BE2C (cell line): ENCODE data around the gene SLC6A13.

Experiments used
- DNase-seq: peaks from one replicate; pipeline ENCODE4 v3.0.0-alpha.2; 2020
- H3K27me3 ChIP-seq: fragments of 250-450 bp; sonication (Bioruptor Pico); 2 replicates; pipeline ENCODE4 v1.5.1; 2020; ENCODE audit warnings: mild to moderate bottlenecking
- H3K36me3 ChIP-seq: fragments of 250-450 bp; sonication (Bioruptor Pico); 2 replicates; pipeline ENCODE4 v1.5.1; 2020; ENCODE audit warnings: mild to moderate bottlenecking
- H3K4me1 ChIP-seq: fragments of 250-450 bp; sonication (Bioruptor Pico); 2 replicates; pipeline ENCODE4 v1.5.1; 2020
- H3K4me3 ChIP-seq: 2 replicates; pipeline ENCODE4 v1.5.1; 2011; ENCODE audit warnings: low read depth, low read length
- H3K9me3 ChIP-seq: fragments of 250-450 bp; sonication (Bioruptor Pico); 2 replicates; pipeline ENCODE4 v1.5.1; 2020
- CTCF ChIP-seq: IDR thresholded peaks from 2 replicates; pipeline ENCODE4 v1.5.1; 2012; ENCODE audit warnings: mild to moderate bottlenecking, low read depth, low read length

The SLC6A13 gene

GRCh38 chr12:203074-203461 lies 59.6 kb downstream of the SLC6A13 start:
- Histone ChIP-seq H3K4me3 (no peak overlapping the region), H3K9me3 (no peaks in the 10 kb centered on the region), H3K36me3 (no peaks in the 10 kb centered on the region), H3K27me3 (no peaks in the 10 kb centered on the region), H3K4me1 (peaks cover 6% of the 10 kb centered on the region; the same call in 1 of the 2 replicates)
- no peak for DNase-seq
- TF ChIP-seq CTCF, result no peak

DNA sequence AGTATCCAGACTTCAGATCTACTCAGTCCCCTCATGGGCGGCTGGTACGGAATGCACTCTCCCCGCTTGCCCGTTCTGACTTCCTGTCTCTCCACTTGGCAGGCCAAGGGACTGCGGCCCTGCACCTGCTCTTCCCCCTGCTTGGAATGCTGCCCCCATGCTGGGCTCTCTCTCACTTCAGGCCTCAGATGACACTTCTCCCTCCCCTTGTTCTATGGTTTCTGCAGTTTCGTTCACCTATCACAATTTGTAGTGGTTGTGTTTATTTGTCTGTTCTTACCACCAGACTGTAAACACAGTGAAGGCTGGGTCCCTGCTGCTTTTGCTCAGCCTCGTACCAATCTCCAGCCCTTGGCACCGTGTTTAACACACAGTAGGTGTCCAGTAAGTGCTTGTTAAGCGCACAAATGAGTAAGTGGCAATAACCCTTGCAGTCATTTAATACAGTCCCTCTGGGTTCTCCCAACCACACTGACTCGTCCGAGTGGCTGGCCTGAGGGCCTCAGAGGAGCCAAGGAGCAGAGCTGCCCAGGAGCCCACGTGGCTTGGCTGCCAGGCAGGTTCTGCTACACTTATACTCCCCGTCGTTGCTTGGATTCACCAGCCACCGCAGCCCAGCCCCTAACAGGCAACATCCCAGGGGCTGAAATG lies 60.4 kb downstream of the SLC6A13 start:
- Histone ChIP-seq H3K4me3 (no peak overlapping the region), H3K36me3 (no peaks in the 10 kb centered on the region), H3K4me1 (peaks cover 6% of the 10 kb centered on the region; the same call in 1 of the 2 replicates), H3K27me3 (no peaks in the 10 kb centered on the region), H3K9me3 (no peaks in the 10 kb centered on the region)
- DNase-seq, result no peak
- no peak for TF ChIP-seq CTCF

GRCh38 chr12:201361-201760 lies 61.3 kb downstream of the SLC6A13 start:
- no peak overlapping the region for H3K4me3 ChIP-seq

DNA sequence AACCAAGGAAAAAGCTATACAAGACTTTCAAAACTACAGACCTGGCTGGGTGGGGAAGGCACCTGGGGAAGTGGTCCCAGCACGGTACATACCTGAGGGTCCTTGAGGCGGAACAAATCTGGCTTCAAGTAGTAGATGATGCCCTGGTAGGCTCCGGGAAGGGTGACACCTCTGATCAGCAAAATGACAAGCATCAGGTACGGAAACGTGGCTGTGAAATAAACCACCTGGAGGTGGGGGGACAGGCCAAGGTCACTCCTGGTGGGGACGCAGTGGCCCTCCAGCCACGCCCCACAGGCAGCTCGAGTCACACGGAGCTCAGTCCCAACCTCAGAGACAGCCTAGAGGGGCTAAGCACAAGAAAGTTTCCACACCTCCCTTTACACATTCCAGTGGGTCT lies 63.9 kb downstream of the SLC6A13 start:
- H3K27me3 ChIP-seq, result no peaks in the 10 kb centered on the region
- H3K36me3 ChIP-seq, result no peaks in the 10 kb centered on the region
- no peak overlapping the region for H3K4me3 ChIP-seq
- no peak for DNase-seq
- H3K4me1 ChIP-seq, result peaks cover 6% of the 10 kb centered on the region; the same call in 1 of the 2 replicates
- no peak for TF ChIP-seq CTCF
- H3K9me3 ChIP-seq, result no peaks in the 10 kb centered on the region

More at GRCh38 chr12:201361-201760, 61.3 kb downstream of the SLC6A13 start:
- H3K4me1 ChIP-seq, result peaks cover 6% of the 10 kb centered on the region; the same call in 1 of the 2 replicates
- H3K9me3 ChIP-seq, result no peaks in the 10 kb centered on the region
- H3K27me3 ChIP-seq, result no peaks in the 10 kb centered on the region
- no peaks in the 10 kb centered on the region for H3K36me3 ChIP-seq
- no peak for TF ChIP-seq CTCF
- no peak for DNase-seq

DNA sequence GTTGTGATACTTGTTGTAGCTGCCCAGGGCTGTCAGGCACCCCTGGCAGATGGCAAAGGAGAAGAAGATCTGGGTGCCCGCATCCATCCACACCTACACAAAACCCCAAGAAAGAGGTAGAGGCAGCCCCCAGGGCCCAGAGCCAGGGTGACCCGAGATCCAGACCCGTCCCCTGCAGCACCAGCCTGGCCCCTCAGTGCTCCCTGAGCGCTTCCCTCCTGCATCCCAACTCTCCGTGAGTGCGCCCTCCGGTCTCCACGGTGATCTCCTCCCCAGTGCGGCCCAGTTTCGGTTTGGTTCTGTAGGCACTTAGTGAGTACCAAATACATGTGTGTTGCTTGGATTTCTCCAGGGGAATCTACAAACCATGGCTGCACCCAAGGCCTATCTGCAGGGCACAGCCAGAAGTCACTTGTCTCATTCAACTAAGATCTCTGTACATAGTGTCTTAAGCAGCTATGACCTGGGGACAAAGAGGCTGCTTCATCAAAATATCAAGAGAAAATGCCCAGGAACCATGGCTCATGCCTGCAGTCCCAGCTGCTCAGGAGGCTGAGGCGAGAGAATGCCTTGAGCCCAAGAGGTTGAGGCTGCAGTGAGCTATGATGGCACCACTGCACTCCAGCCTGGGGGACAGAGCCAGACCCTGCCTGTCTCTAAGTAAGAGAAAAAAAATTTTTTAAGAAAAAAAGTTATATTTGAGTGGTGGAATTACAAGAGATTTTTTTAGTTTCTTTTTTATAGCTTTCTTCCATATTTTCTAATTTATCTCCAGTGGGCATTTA lies 64.5 kb downstream of the SLC6A13 start:
- Histone ChIP-seq H3K4me3 (no peak overlapping the region), H3K9me3 (no peaks in the 10 kb centered on the region), H3K36me3 (no peaks in the 10 kb centered on the region), H3K4me1 (peaks cover 9% of the 10 kb centered on the region; the same call in 1 of the 2 replicates), H3K27me3 (no peaks in the 10 kb centered on the region)
- DNase-seq, result no peak
- TF ChIP-seq CTCF, result no peak

GRCh38 chr12:197347-197746 lies 65.3 kb downstream of the SLC6A13 start:
- H3K9me3 ChIP-seq, result no peaks in the 10 kb centered on the region
- H3K36me3 ChIP-seq, result no peaks in the 10 kb centered on the region
- H3K27me3 ChIP-seq, result no peaks in the 10 kb centered on the region
- peaks cover 9% of the 10 kb centered on the region; the same call in 1 of the 2 replicates for H3K4me1 ChIP-seq
- H3K4me3 ChIP-seq, result no peak overlapping the region
- no peak for TF ChIP-seq CTCF
- DNase-seq, result no peak
